HL-60 (cell line): ENCODE data around the gene TSPAN15.

Source experiments
- CTCF ChIP-seq: IDR thresholded peaks from one replicate; pipeline ENCODE4 v1.5.1; 2011; ENCODE audit warnings: low read length, control low read depth, inconsistent platforms; ENCODE audit not compliant: insufficient read depth
- POLR2AphosphoS5 ChIP-seq: IDR thresholded peaks from 2 replicates; pipeline ENCODE4 v1.6.1; 2012; ENCODE audit warnings: low read depth
- REST ChIP-seq: IDR thresholded peaks from 2 replicates; pipeline ENCODE4 v1.6.1; 2012; ENCODE audit warnings: low read depth; ENCODE audit not compliant: insufficient replicate concordance
- SPI1 ChIP-seq: IDR thresholded peaks from 2 replicates; pipeline ENCODE4 v1.6.1; 2012; ENCODE audit warnings: low read depth, mild to moderate bottlenecking, borderline replicate concordance

- TF ChIP-seq CTCF (no peak), POLR2AphosphoS5 (no peak), REST (no peak), SPI1 (no peak)
Observed at GRCh38 chr10:69527961-69528360, 76.7 kb downstream of the TSPAN15 start.
